Astrocyte of the cerebellum (primary cell): ENCODE measurements around the gene PAX9.
"Not testable (repeated sequence)": the region's sequence is repeated elsewhere in the genome, so short reads cannot be mapped to it uniquely, and the experiment has no call there.

Source experiments
- DNase-seq: peaks from one replicate; pipeline ENCODE4 v3.0.0-alpha.2; 2011; ENCODE audit warnings: low read depth
- H3K4me3 ChIP-seq: 2 replicates; pipeline ENCODE4 v1.5.1; 2011; ENCODE audit warnings: mild to moderate bottlenecking, low read depth, low read length, moderate library complexity
- CTCF ChIP-seq: IDR thresholded peaks from 2 replicates; pipeline ENCODE4 v1.5.1; 2012; ENCODE audit warnings: low read length, low read depth, moderate library complexity, mild to moderate bottlenecking; ENCODE audit errors: missing control alignments
- in situ Hi-C: cut with HindIII; loops from 2 replicates; pipeline ENCODE4 v1.10.0; 2017; ENCODE audit warnings: low sequenced_read_pairs

PAX9 gene

GRCh38 chr14:36683083-36683724 is 21.5 kb downstream of the PAX9 start:
- in situ Hi-C loops, result no loop called here
- TF ChIP-seq CTCF, result no peak
- DNase-seq, result no peak
- H3K4me3 ChIP-seq, result no peak overlapping the region

GRCh38 chr14:36684946-36685345 is 23.3 kb downstream of the PAX9 start:
- DNase-seq, result no peak
- TF ChIP-seq CTCF, result no peak
- in situ Hi-C loops, result no loop called here
- H3K4me3 ChIP-seq, result no peak overlapping the region

- DNase-seq, result no peak
Measured at GRCh38 chr14:36690311-36691040, 28.8 kb downstream of the PAX9 start.

GRCh38 chr14:36699420-36699819 is 37.8 kb downstream of the PAX9 start:
- DNase-seq, in situ Hi-C loops, H3K4me3 ChIP-seq: not testable (repeated sequence)

More at GRCh38 chr14:36690311-36691040, 28.8 kb downstream of the PAX9 start:
- TF ChIP-seq CTCF, result no peak
- in situ Hi-C loops, result no loop called here
- no peak overlapping the region for H3K4me3 ChIP-seq

GRCh38 chr14:36700651-36701050 is 39.0 kb downstream of the PAX9 start:
- in situ Hi-C loops, result no loop called here
- TF ChIP-seq CTCF, result no peak
- no peak for DNase-seq
- no peak overlapping the region for H3K4me3 ChIP-seq

GRCh38 chr14:36701132-36701531 is 39.5 kb downstream of the PAX9 start:
- no peak overlapping the region for H3K4me3 ChIP-seq
- in situ Hi-C loops, result no loop called here
- no peak for DNase-seq
- TF ChIP-seq CTCF, result no peak

GRCh38 chr14:36702474-36702873 is 40.8 kb downstream of the PAX9 start:
- DNase-seq, result no peak
- in situ Hi-C loops, result no loop called here

More at GRCh38 chr14:36702474-36702873, 40.8 kb downstream of the PAX9 start:
- TF ChIP-seq CTCF, result no peak
- H3K4me3 ChIP-seq, result no peak overlapping the region
